ENCODE measurements around the gene PSRC1.

GRCh38 chr1:109253803-109254620, 28.9 kb downstream of the PSRC1 start:
- TF ChIP-seq, protein P1, sequence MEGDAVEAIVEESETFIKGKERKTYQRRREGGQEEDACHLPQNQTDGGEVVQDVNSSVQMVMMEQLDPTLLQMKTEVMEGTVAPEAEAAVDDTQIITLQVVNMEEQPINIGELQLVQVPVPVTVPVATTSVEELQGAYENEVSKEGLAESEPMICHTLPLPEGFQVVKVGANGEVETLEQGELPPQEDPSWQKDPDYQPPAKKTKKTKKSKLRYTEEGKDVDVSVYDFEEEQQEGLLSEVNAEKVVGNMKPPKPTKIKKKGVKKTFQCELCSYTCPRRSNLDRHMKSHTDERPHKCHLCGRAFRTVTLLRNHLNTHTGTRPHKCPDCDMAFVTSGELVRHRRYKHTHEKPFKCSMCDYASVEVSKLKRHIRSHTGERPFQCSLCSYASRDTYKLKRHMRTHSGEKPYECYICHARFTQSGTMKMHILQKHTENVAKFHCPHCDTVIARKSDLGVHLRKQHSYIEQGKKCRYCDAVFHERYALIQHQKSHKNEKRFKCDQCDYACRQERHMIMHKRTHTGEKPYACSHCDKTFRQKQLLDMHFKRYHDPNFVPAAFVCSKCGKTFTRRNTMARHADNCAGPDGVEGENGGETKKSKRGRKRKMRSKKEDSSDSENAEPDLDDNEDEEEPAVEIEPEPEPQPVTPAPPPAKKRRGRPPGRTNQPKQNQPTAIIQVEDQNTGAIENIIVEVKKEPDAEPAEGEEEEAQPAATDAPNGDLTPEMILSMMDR (IDR thresholded peaks at IDR 0.05): no peak
- no peak for TF ChIP-seq POLR2A (IDR thresholded peaks at IDR 0.05)
